Gastroesophageal sphincter (tissue), 3 donors: Measurements from ENCODE around the gene IL17B.
A peak's percentile ranks its signal among the peaks of the same experiment; 100 is the strongest.

ENCODE experiments used
- EP300 ChIP-seq: sonication (generic); formaldehyde crosslinking; IDR thresholded peaks from one replicate; pipeline ENCODE4 v1.6.1; 2017; ENCODE audit warnings: antibody characterized with exemption, mild to moderate bottlenecking
- POLR2A ChIP-seq, 2 donors: fragments of 450-650 bp; IDR thresholded peaks; one replicate each; pipeline ENCODE4 v1.6.1; 2017; ENCODE audit warnings: antibody characterized with exemption in 2 of 2, mild to moderate bottlenecking in 2 of 2, moderate library complexity in 1 of 2
- POLR2AphosphoS5 ChIP-seq: sonication (generic); formaldehyde crosslinking; IDR thresholded peaks from one replicate; pipeline ENCODE4 v1.6.1; 2017; ENCODE audit warnings: antibody characterized with exemption
- TF ChIP-seq, protein P1 (sequence below), 4 experiments: fragments of 200-600 bp in 2 of 4; fragments of 450-650 bp in 2 of 4; sonication (generic) in 1 of 4; IDR thresholded peaks; one replicate each; pipeline ENCODE4 v1.5.1; 2017 to 2019; ENCODE audit warnings: antibody characterized with exemption in 4 of 4, mild to moderate bottlenecking in 2 of 4, moderate library complexity in 2 of 4

DNA sequence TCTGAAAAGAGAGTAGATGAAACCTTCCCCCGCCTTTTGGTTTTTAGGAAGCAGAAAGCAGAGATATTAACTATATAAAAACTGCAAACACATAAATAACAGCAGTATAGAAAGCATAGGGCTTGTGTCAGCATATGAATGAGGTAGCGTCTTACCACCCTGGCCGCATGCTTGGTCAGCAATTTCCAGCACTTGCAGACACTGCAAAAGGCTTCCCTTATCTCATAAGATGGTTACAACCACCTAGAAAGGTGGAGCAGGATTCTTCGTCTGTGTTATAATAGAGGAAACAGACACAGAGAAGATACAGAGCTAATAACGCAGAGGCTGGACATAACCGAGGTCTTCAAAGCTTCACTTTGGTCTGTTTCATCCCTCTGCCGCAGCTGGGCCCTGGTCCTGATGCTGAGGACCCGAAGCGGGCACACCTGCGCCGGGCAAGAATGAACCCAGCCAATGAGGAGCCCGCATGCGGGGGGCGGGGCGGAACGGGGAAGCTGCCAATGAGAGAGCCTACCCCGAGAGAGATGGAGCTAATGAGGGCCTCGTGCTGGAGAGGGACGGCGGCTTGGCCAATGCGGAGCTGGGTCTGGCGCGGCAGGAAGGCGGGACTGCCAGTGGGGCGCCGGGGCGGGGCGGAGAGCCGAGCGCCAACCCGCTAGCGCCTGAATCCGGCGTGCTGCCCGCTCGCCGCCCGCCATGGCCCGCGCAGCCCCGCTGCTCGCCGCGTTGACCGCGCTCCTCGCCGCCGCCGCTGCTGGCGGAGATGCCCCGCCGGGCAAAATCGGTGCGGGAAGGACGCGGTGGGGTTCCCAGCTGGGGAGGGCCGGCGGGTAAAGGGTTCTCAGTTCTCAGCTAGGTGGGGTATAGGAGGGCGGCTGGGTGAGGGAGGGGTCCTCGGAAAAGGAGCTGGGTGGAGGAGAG is 21.5 kb downstream of the IL17B start, which contains the start of gene PCYOX1L:
- TF ChIP-seq, protein P1, sequence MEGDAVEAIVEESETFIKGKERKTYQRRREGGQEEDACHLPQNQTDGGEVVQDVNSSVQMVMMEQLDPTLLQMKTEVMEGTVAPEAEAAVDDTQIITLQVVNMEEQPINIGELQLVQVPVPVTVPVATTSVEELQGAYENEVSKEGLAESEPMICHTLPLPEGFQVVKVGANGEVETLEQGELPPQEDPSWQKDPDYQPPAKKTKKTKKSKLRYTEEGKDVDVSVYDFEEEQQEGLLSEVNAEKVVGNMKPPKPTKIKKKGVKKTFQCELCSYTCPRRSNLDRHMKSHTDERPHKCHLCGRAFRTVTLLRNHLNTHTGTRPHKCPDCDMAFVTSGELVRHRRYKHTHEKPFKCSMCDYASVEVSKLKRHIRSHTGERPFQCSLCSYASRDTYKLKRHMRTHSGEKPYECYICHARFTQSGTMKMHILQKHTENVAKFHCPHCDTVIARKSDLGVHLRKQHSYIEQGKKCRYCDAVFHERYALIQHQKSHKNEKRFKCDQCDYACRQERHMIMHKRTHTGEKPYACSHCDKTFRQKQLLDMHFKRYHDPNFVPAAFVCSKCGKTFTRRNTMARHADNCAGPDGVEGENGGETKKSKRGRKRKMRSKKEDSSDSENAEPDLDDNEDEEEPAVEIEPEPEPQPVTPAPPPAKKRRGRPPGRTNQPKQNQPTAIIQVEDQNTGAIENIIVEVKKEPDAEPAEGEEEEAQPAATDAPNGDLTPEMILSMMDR (IDR thresholded peaks at IDR 0.05) = no peak
- TF ChIP-seq POLR2AphosphoS5 (peak; percentile 24), POLR2A (IDR thresholded peaks at IDR 0.05) (peak; percentile 39 to 52), EP300 (no peak)
